GM21723 (cell line): ENCODE measurements around the gene ARID4B.
"Not testable (repeated sequence)": the region's sequence is repeated elsewhere in the genome, so short reads cannot be mapped to it uniquely, and the experiment has no call there.

Source experiments
- ATAC-seq: cut with Tn5 transposase; IDR thresholded peaks from one replicate; pipeline ENCODE4 v1.9.1; 2021; ENCODE audit warnings: mild to moderate bottlenecking, moderate library complexity; ENCODE audit not compliant: unreplicated experiment

Gene ARID4B

DNA sequence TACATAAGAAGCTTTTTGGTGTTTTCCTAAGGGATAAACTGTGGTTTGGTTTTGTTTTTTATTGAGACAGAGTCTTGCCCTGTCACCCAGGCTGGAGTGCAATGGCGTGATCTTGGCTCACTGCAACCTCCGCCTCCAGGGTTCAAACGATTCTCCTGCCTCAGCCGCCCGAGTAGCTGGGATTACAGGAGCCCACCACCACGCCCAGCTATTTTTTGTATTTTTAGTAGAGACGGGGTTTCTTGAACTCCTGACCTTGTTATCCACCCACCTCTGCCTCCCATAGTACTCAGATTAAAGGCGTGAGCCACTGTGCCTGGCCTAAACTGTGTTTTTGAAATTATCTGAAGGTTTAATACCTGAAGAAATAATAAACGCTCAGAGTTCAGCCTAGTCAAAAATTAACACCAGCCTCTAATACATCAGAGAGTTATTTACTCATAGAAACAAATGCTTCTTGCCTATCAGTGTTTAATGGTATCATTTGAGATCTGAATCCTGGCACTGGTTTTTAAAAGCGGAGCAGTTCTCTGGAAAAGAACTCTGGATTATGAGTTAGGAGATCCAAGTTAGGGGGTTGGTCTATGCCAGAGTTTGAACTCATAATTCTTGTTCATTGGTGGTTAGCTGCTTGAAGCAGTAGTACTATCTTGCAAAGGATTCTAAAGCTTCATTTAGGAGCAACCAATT is 28.7 kb downstream of the ARID4B start:
- ATAC-seq = no peak

DNA sequence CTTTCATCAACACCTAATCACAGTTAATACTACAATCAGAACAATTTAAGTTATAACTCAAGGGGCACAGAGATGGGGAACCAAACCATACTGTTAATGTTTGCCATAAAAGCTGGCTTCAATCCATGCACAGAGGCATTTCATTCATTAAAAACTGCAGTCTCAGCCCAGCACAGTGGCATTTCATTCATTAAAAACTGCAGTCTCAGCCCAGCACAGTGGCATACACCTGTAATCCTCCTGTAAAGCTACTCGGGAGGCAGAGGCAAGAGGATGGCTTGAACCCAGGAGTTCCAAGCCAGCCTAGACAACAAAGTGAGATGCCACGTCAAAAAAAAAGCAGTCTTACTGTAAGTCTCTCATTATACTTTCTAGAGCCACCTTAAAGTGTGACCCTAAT is 29.2 kb downstream of the ARID4B start:
- no peak for ATAC-seq

DNA sequence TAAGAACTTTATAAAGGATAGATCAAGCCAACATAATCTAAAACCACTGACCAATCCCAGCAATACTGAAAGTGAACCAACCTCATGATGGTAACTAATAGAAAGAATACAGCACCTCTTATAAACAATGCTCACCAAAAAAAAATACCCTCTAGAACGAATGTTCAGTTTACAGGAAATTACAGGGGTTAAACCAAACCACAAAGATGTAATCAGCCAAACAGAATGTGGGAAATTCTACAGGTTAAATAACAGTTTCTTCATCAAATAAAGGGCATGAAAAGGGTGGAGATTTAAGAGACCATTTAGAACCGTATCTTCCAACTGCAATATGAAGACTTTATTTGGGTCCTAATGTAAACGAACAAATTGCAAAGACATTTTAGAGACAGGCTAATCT is 30.4 kb downstream of the ARID4B start:
- ATAC-seq = no peak

DNA sequence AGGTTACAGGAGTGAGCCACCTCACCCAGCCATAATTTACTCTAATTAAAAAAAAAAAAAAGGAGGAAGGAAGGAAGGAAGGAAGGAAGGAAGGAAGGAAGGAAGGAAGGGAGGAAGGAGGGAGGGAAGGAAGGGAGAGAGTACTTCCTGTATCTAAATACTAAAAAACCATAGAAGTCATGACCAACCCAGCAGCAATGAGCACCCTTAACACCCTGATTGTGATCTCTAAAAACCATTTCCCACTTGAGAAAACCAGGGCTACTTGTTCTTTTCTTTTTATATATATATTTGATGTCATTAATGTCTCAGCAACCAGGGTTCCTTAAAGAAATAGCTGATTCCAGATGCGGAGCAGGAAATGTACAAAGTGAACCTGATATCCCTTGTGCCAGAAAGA is 31.2 kb downstream of the ARID4B start:
- no peak for ATAC-seq

DNA sequence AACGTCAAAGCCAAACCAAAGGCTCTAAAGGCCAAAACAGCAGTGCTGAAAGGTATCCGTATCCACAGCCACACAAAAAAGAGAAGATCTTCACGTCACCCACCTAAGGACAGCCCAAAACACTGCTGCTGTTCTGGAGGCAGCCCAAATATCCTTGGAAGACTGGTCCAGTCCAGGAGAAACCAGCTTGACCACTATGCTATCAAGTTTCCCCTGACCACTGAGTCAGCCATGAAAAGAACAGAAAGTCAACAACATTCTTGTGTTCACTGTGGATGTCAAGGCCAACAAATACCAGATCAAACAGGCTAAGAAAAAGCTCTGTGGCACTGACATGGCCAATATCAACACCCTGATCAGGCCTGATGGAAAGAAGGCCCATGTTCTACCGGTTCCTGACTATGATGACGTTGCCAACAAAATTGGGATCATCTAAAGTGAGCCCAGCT is 32.1 kb downstream of the ARID4B start:
- no peak for ATAC-seq

DNA sequence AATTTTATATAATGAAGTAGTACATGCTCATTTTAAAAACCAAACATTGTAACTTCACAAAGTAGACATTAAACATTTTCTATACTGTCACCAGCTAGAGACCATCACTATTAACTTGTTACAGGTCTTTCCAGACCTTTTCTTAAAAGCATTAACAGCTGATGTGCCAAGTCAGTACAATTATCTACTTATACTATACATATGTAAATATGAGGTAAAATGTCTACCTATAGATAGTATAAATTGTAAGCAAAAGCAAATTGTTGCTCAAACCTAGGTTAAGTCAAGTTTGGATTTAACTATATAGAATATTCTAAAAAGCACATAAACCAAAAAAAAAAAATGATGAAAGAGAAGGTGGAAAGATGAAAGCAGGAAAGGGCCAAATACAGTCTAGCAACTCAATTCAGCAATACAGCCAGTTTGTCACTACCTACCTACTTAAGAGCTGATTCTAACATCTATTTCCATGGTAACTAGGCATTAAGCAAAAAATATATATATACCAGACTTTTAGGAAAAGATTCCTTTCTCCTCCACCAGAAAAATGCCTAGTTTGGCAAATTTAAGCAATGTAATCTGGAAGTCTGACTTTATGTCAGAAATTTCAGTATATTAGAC is 34.5 kb downstream of the ARID4B start:
- no peak for ATAC-seq

DNA sequence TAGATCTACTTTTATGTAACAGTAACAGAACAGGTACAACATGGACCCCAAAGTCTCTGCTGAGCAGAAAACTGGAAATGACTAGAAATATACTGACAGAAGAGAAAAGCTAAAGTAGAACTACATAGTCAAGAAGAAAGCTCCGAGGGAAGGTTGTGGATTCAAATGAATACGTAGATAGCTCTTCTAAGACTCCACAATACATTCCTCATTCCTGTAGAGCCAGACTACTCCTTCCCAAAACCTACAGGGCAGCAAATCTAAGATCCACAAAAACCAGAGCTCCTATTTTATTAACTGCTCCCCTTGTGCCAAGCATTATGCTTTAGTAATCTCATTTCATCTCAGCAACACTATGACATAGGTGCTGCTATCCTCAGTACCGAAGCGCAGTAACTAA is 35.2 kb downstream of the ARID4B start:
- ATAC-seq = no peak

DNA sequence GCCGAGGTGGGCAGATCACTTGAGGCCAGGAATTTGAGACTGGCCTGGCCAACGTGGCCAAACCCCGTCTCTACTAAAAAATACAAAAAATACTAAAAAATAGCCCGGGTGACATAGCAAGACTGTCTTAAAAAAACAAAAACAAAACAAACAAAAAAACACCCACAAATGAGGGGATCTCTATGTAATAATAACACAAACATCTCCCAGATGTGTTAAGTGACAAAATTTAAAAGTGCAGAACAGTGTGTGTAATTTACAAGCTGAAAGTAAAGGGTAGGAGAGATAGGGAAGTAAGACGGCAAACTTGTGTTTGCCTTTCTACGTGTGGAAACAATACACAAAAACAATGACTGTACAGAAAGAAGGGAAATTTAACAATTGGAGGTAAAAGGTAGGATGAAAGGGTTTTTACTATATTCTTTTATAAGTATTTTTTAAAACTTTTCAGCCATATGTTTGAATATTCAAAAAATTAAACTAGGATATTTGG is 36.3 kb downstream of the ARID4B start:
- ATAC-seq = no peak

DNA sequence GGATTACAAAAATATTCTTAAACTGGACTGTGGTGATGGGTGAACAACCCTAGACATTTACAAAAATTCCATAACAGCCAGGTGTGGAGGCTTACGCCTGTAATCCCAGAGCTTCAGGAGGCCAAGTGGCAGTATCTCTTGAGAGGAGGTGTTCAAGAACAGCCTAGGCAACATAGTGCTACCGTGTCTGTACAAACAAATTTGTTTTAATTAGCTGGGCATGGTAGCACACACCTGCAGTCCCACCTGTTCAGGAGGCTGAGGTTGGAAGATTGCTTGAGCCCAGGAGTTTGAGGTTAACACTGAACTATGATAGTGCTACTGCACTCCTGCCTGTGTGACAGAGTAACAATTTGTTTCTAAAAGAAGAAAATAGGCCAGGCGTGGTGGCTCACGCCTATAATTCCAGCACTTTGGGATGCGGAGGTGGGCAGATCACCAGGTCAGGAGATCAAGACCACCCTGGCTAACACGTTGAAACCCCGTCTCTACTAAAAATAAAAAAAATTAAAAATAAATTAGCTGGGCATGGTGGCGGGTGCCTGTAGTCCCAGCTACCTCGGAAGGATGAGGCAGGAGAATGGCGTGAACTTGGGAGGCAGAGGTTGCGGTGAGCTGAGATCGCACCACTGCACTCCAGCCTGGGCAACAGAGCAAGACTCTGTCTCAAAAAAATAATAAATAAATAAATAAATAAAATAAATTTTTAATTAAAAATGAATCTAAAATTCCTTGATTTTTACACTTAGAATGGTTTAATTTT is 37.1 kb downstream of the ARID4B start:
- ATAC-seq = no peak

DNA sequence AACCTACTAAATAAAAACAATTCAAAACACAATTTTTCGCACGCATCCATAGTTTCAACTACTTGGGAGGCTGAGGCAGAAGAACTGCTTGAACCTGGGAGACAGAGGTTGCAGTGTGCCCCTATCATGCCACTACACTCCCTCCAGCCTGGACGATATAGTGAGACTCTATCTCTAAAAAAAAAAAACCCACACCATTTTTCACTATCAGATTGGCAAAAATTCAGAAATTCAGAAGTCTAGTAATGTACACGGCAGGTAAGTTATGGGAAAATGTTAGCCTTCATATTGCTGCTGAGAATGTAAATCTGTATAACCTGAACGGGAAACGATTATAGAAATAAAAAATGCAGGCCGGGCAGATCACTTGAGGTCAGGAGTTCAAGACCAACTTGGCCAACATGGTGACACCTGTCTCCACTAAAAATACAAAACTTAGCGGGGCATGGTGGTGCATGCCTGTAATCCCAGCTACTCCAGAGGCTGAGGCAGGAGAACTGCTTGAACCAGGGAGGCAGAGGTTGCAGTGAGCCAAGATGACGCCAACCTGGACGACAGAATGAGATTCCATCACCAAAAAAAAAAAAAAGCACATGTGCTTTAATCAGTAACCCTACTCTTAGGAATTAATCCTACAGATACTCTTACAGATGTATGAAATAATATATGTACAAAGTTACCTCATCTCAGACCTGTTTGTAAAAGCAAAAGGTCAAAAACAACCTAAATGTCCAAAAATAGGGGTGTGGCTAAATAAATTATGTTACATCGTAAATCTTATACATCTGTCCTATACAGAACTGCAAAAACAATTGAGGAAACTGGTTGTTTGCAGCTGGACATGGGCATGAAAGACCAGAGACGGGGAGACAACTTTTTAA is 37.9 kb downstream of the ARID4B start:
- no peak for ATAC-seq

DNA sequence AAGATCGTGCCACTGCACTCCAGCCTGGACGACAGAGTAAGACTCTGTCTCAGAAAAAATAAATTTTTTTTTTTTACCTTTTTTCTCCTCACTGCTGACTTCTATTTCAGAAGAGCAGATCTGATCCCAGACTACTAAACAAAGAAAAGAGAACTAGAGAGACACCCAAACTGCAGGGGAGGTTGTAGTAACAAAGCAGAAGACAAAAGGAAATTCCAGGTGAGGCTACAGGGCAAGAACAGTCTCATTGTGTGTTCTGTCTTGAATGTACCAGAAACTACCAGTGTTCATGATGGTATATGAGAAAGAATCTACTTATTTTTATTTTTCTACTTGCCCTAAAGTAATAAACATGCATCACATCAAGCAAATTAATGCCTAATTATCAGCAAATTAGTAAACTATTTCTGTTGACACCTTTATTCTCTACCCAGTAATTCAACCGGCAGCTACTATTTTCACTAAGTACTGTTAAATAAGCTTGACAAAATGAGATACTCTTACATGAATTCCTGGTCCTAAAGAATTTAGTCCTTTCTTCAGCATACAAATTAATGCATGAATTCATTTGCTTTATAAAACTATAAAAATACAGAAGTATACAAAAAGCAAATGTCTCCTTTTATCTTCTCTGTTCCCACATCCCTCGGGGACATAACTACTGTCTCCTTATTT is 40.6 kb downstream of the ARID4B start:
- ATAC-seq = no peak

DNA sequence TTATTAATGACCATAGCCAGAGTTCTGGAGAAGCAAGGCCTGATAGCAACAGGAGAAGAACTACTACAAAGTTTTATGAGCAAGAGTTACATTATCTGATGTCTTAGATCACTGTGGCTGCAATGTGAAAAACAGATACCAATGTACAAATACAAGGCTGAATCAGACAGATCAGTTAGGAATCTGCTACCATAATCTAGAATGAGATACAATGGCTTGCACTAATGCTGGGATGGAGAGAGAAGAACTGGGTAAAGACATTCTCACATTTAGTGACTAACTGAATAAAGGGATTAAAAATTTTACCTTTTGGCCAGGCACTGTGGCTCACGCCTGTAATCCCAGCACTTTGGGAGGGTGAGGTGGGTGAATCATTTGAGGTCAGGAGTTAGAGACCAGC is 41.3 kb downstream of the ARID4B start:
- no peak for ATAC-seq

DNA sequence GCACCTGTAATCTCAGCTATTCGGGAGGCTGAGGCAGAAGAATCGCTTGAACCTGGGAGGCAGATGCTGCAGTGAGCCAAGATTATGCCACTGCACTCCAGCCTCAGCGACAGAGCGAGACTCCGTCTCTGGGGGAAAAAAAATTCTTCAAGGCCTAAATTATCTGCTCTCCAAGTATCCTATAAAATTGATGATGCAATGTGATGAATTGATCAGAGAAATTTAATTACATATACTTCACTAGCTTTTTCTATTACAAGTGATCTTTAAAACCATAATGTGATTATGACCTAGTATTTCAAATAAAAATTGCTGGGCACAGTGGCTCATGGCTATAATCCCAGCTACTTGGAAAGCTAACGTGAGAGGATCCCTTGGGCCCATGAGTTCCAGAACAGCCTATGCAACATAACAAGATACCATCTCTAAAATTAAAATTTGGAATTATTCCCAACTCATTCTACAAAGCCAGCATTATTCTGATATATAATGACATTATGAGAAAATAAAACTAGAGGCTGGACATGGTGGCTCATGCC is 43.7 kb downstream of the ARID4B start:
- no peak for ATAC-seq

DNA sequence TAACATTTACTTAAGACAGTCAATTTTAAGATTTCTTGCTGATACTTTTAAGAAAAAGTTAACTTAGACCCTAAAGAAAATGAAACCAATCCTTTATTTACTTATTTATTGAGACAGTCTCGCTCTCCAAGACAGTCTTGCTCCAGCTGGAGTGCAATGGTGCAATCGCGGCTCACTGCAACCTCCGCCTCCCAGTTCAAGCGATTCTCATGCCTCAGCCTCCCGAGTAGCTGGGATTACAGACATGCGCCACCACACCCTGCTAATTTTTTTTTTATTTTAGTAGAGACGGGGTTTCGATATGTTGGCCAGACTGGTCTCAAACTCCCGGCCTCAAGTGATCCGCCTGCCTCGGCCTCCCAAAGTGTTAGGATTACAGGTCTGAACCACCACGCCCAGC is 44.3 kb downstream of the ARID4B start:
- not testable (repeated sequence) for ATAC-seq

DNA sequence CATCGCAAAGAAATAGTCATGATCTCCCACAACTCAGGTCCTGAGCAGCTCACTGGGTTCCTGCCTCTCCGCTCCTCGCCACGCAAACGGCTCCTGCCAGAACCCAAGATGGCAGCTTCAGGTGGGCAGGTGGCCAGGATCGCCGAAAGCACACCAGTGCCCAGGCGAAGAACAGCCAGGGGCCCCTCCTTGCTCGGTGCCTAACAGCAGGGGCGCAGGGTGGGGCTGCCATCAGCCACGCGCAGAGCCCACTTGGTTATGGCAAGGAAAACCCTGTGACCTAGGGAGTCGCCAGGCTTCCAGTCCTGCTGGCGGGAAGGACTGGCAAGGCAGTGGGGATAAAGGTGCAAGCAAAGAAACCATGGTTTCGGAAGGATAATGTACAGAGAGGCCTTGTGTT is 47.5 kb downstream of the ARID4B start:
- no peak for ATAC-seq

DNA sequence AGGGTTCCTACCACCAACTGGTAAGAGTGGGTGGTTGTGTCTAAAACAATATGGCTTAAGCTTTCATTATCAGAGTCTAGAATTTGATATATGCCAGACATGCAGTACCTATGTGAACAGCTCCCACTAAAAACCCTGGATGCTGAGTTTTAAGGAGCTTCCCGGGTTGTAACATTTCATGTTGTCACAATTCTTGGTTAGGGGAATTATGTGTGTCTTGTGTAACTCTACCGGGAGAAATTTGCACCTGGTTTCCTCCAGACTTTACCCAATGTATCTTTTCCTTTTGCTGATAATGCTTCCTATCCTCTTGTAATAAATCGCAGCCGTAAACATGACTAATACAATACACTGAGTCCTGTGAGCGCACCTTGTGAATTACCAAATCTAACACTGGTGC is 48.3 kb downstream of the ARID4B start:
- ATAC-seq = no peak

DNA sequence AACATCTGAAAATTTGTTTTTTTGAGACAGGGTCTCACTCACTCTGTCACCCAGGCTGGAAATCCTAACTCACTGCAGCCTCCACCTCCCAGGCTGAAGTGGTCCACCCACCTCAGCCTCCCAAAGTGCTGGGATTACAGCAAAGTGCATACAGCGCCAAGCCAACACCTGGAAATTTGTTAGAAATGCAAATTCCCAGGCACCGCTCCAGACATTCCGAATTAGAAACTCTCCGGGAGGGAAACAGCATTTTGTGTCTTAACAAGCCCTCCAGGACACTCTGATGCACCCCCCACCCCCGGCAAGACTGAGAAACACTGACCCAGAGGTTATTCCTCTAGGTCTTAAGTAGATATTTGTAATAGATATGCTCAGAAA is 49.1 kb downstream of the ARID4B start:
- ATAC-seq = no peak

DNA sequence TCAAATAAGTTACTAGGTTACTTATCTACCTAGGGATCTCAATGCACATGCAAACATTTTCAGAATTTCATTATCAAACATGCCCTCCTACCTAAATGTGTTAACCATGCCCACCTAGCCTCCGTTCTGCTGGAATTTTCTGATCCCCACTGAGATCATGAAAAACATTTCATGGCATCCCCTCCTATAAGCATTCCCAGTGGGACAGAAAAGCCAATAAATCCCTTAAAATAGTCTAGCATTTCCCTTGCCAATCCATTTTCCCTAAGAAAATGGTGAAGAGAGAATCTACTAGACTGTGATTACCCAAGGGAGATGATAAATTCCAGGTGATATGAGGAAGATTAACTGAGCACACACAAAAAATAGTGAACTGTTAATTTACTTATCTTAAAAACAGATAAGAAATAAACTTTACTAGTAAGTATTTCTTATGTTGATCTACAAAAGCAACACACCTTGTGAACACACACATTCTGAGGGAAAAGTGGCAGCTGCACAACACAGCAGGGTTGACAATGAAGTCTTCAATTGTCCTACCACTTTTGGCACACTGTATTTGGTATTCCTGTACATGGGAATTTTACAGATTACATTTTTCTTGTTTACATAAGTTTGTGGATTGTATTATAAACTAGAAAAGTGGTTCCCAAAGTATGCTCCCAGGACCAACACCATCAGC is 49.6 kb downstream of the ARID4B start:
- no peak for ATAC-seq

DNA sequence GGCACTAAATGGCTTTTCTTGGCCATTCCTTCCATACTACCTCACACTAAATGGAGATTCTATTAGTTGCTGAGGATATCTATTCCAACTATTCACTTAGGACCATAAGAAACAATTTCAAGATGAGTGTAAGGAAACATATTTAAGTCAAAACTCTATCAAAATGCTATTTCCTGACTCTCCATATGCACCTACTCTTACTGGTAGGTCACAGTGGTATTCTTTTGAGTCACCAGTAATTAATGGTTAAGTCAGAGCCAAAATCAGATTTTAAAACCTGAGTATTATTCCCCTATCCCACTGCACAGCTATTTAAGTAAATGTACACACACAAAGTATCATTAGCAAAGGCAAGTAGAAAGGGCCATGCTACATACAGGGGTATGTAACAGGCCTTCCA is 50.3 kb downstream of the ARID4B start:
- no peak for ATAC-seq

DNA sequence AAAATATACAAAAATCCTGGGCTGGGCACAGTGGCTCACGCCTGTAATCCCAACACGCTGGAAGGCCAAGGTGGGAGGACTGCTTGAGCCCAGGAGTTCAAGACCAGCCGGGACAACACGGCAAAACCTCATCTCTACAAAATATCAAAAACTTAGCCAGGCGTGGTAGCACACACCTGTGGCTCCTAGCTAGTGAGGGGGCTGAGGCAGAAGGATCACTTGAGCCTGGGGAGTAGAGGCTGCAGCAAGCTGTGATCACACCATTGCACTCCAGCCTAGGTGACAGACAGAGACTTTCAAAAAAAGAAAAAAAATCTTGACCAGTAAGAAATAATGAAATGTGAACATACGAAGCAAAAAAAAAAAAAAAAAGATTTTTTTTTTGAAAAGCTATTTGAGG is 52.1 kb downstream of the ARID4B start:
- no peak for ATAC-seq
